ENCODE data around the gene DNAJB5.
"Not testable (repeated sequence)": the region's sequence is repeated elsewhere in the genome, so short reads cannot be mapped to it uniquely, and the experiment has no call there.

DNA sequence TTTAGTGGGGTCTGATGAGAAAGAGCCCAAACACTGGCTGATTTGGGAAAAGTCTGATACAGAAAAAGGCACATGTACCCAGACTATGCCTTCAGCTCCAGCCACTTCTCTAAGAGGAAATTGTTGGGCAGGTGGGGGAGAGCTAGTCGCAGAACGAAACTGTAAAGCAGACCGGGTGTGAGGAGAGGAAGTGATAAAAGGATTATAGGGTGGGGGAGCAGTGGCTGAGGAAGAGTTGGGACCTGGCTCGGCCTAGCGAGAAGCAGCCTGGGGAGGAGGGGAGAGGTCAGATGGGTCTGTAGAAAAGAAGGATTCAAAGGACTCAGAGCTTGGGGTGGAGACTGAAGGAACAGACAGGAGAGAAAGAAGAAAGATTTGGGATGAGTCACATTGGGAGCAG is 33.9 kb downstream of the DNAJB5 start:
- TF ChIP-seq, protein P1, sequence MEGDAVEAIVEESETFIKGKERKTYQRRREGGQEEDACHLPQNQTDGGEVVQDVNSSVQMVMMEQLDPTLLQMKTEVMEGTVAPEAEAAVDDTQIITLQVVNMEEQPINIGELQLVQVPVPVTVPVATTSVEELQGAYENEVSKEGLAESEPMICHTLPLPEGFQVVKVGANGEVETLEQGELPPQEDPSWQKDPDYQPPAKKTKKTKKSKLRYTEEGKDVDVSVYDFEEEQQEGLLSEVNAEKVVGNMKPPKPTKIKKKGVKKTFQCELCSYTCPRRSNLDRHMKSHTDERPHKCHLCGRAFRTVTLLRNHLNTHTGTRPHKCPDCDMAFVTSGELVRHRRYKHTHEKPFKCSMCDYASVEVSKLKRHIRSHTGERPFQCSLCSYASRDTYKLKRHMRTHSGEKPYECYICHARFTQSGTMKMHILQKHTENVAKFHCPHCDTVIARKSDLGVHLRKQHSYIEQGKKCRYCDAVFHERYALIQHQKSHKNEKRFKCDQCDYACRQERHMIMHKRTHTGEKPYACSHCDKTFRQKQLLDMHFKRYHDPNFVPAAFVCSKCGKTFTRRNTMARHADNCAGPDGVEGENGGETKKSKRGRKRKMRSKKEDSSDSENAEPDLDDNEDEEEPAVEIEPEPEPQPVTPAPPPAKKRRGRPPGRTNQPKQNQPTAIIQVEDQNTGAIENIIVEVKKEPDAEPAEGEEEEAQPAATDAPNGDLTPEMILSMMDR (IDR thresholded peaks at IDR 0.05) = not testable (repeated sequence)
- not testable (repeated sequence) for TF ChIP-seq POLR2A (IDR thresholded peaks at IDR 0.05)
